Breast epithelium (tissue), 4 donors: Measurements from ENCODE around the gene STEAP1B. TPM values are rescaled to one million over a fixed set of nuclear protein-coding genes. Genes with fewer than 3 reads are reported as not detected.
A peak's percentile ranks its signal among the peaks of the same experiment; 100 is the strongest.

Experiments
- DNase-seq, 2 donors: peaks; one replicate each; pipeline ENCODE4 v3.0.0-alpha.2; 2019; ENCODE audit warnings: low spot score in 2 of 2
- H3K27ac ChIP-seq, 2 donors: fragments of 200-600 bp; sonication (generic) in 1 of 2; one replicate each; pipeline ENCODE4 v1.5.1; 2016 to 2019; ENCODE audit warnings: mild to moderate bottlenecking in 1 of 2
- H3K27me3 ChIP-seq, 2 donors: fragments of 200-600 bp; sonication (generic) in 1 of 2; one replicate each; pipeline versions ENCODE4 v1.5.1 to v1.6.0; 2017 to 2019; ENCODE audit warnings: control low read depth in 1 of 2, mild to moderate bottlenecking in 1 of 2
- H3K36me3 ChIP-seq: fragments of 200-600 bp; one replicate; pipeline ENCODE4 v1.5.1; 2019
- H3K4me1 ChIP-seq, 2 donors: fragments of 200-600 bp; sonication (generic); one replicate each; pipeline ENCODE4 v1.5.1; 2016 to 2019; ENCODE audit warnings: control low read depth in 1 of 2
- H3K4me3 ChIP-seq, 3 donors: fragments of 200-600 bp; sonication (generic); 1 replicate in 2 of 3; 2 replicates in 1 of 3; pipeline ENCODE4 v1.5.1; 2016 to 2019; ENCODE audit warnings: mild to moderate bottlenecking in 3 of 3, moderate library complexity in 2 of 3
- H3K9me3 ChIP-seq, 2 donors: fragments of 200-600 bp; sonication (generic) in 1 of 2; one replicate each; pipeline ENCODE4 v1.5.1; 2016 to 2019; ENCODE audit warnings: control low read depth in 1 of 2
- POLR2A ChIP-seq: fragments of 450-650 bp; IDR thresholded peaks from one replicate; pipeline ENCODE4 v1.6.1; 2016; ENCODE audit warnings: antibody characterized with exemption, mild to moderate bottlenecking, moderate library complexity
- POLR2AphosphoS5 ChIP-seq, 3 donors: sonication (generic); formaldehyde crosslinking; IDR thresholded peaks; one replicate each; pipeline ENCODE4 v1.6.1; 2017; ENCODE audit warnings: antibody characterized with exemption in 3 of 3
- intact Hi-C: fragments of 100-400 bp; cut with DNase I; formaldehyde crosslinking; loops from one replicate; pipeline ENCODE4 v1.15.1; 2023; ENCODE audit warnings: low total_unique reads
- total RNA-seq, 3 donors: library from RNA; depleted of rRNA; stranded (reverse); fragments of >200 nt; gene quantifications; one replicate each; pipeline ENCODE4 v1.1.0, GENCODE V29; 2016
- TF ChIP-seq, protein P1 (sequence below), 3 donors: fragments of 450-650 bp; IDR thresholded peaks; one replicate each; pipeline ENCODE4 v1.5.1; 2016 to 2017; ENCODE audit warnings: antibody characterized with exemption in 3 of 3, mild to moderate bottlenecking in 3 of 3, moderate library complexity in 3 of 3

STEAP1B gene
- total RNA-seq, 3 donors from 2014 or later: 0.32 to 1.0 (median 0.66) TPM

DNA sequence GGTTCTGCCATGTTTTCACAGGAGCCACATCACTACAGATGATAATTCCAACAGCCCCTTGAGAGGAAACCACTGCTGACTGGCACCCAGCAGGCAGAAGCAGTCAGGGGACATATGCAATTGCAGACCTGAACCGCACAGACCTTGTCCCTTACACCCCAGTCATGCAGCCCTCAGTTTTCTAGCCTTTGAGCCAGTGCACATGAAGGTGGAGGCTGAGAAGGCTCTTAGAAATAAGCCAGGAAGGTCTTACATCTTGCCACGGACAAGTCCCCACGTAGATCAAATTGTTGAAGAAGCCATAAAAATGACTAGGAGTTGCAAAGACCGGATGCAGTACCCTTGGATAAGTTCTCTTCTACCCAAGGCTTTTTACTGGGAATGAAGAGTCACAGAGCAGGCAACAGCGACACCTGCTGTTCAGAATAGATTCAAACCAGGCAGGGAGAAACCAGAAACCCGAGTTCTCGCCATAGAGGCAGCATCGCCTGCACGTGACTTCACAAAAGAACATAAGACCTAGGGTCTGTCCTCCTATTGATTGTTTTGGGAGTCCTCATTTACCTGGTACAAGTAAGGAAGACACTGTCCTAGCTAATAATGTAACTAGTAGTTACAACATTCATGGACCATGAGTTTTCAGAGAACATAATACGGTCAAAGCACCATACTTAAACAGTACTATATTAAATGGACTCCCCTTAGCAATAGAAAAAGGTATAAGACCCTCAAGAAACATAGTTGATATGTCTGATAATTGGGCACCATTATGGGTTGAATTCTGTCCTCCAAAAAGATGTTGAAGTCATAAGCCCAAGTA lies 11.1 kb downstream of the STEAP1B start:
- Histone ChIP-seq H3K9me3 (no peaks in the 10 kb centered on the region), H3K27ac (no peak overlapping the region), H3K4me3 (no peak overlapping the region), H3K36me3 (no peaks in the 10 kb centered on the region), H3K27me3 (no peaks in the 10 kb centered on the region), H3K4me1 (no peaks in the 10 kb centered on the region)
- peak; percentile 40 to 60 for DNase-seq
- intact Hi-C loops: no loop called here
- no peak for TF ChIP-seq POLR2AphosphoS5 (IDR thresholded peaks at IDR 0.05)
- TF ChIP-seq, protein P1, sequence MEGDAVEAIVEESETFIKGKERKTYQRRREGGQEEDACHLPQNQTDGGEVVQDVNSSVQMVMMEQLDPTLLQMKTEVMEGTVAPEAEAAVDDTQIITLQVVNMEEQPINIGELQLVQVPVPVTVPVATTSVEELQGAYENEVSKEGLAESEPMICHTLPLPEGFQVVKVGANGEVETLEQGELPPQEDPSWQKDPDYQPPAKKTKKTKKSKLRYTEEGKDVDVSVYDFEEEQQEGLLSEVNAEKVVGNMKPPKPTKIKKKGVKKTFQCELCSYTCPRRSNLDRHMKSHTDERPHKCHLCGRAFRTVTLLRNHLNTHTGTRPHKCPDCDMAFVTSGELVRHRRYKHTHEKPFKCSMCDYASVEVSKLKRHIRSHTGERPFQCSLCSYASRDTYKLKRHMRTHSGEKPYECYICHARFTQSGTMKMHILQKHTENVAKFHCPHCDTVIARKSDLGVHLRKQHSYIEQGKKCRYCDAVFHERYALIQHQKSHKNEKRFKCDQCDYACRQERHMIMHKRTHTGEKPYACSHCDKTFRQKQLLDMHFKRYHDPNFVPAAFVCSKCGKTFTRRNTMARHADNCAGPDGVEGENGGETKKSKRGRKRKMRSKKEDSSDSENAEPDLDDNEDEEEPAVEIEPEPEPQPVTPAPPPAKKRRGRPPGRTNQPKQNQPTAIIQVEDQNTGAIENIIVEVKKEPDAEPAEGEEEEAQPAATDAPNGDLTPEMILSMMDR (IDR thresholded peaks at IDR 0.05): peak; percentile 66 to 94 (median 86)

DNA sequence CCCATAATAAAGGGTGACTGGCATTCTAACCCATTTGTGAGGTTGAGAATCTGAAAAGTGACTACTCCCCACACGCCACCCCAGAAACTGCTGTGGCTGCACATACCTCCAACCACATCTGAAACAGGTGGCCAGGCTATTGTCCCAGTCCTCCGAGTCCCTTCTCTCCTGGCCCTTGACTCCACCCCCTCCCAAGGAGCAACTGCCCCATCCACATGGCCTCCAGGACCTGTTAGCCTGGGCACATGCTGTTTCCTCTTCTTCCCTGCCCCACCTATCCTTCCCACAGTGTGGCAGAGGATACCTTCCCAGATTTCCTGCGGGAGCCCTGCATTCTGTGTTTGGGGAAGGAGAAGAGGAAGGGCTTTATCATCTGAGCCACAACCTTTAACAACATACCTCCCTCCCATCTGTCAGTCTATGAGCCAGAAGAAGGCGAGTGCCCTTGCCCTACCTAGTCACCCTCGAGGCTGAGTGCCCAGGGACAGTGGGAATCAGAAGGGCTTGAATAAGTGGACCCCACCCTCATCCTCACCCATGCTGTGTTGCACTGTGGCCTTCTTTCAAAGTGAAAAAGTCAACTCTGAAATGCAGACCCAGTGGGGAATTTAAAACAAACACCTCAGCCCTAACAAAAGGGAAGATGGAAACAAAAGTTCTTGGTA lies 11.9 kb downstream of the STEAP1B start:
- Histone ChIP-seq H3K27ac (no peak overlapping the region), H3K9me3 (no peaks in the 10 kb centered on the region), H3K36me3 (no peaks in the 10 kb centered on the region), H3K4me3 (no peak overlapping the region), H3K4me1 (no peaks in the 10 kb centered on the region), H3K27me3 (no peaks in the 10 kb centered on the region)
- intact Hi-C loops: loop anchor here (2.0 kb wide), 1 partner anchor 381 kb away; no protein-coding TSS in a partner anchor
- TF ChIP-seq POLR2A (no peak), POLR2AphosphoS5 (IDR thresholded peaks at IDR 0.05) (no peak)
- TF ChIP-seq, protein P1 (IDR thresholded peaks at IDR 0.05): no peak
- DNase-seq: no peak

DNA sequence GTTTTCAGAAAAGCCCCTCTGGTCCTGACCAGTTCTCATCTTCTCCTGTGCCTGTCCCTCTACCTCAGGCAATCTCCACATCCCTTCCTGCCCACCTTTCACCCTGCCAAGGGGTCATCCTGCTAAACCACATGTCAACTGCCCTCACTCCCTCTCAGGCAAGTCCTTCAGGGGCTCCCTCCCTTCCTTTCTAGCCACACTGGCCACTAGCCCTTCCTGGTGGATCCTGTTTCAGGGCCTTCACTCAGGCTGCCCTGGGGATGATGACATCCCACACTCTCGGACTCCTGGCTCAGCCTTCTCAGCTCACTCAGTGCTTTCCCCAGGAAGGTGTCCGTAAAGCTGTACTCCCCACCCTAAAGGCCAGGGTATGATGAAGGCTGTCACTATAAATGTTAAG lies 13.4 kb downstream of the STEAP1B start:
- H3K4me1 ChIP-seq: no peaks in the 10 kb centered on the region
- no peaks in the 10 kb centered on the region for H3K9me3 ChIP-seq
- TF ChIP-seq, protein P1 (IDR thresholded peaks at IDR 0.05): no peak
- no peak for TF ChIP-seq POLR2A
- no peak for TF ChIP-seq POLR2AphosphoS5 (IDR thresholded peaks at IDR 0.05)
- no peaks in the 10 kb centered on the region for H3K27me3 ChIP-seq
- intact Hi-C loops: loop anchor here (2.0 kb wide), 1 partner anchor 380 kb away; no protein-coding TSS in a partner anchor
- H3K4me3 ChIP-seq: no peak overlapping the region
- DNase-seq: no peak
- H3K27ac ChIP-seq: no peak overlapping the region
- H3K36me3 ChIP-seq: no peaks in the 10 kb centered on the region

DNA sequence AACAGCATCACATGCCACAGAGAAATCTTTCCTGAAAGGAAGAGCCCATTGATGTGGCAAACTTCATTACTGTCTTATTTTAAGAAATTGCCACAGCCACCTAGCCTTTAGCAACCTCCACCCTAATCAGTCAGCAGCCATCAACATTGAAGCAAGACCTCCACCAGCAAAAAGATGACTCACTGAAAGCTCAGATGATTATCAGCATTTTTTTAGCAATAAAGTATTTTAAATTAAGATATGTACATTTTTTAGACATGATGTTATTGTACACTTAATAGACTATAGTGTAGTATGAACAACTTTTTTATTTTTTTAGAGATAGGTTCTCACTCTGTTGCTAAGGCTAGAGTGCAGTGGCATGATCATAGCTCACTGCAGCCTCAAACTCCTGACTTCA lies 14.8 kb downstream of the STEAP1B start:
- Histone ChIP-seq H3K4me3 (no peak overlapping the region), H3K4me1 (no peaks in the 10 kb centered on the region), H3K36me3 (no peaks in the 10 kb centered on the region), H3K27ac (no peak overlapping the region), H3K9me3 (no peaks in the 10 kb centered on the region), H3K27me3 (no peaks in the 10 kb centered on the region)
- intact Hi-C loops: no loop called here
- DNase-seq: no peak
- TF ChIP-seq POLR2AphosphoS5 (IDR thresholded peaks at IDR 0.05): no peak
- TF ChIP-seq POLR2A: no peak

DNA sequence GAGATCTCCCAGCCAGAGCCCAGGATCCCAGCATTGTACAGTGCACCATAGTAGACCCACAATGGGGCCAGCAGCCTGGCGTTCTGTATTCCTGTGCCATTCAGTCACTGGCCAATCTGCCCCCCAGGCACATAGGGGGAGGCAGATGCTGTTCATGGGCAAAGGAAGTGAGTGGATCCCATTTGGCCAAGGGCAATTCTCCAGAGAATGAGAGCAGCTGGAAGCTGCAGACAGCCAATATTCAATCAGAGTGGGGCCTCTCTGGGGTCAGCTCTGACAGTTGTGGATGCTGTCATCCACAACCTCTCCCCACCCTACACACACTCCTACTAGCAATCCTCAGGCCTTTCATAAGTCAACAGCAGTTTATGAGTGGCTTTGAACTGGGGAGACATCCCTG lies 17.5 kb downstream of the STEAP1B start:
- intact Hi-C loops: no loop called here

More for the DNA sequence above, 17.5 kb downstream of the STEAP1B start:
- Histone ChIP-seq H3K9me3 (no peaks in the 10 kb centered on the region), H3K4me3 (no peak overlapping the region), H3K27ac (no peak overlapping the region), H3K27me3 (no peaks in the 10 kb centered on the region), H3K36me3 (no peaks in the 10 kb centered on the region), H3K4me1 (no peaks in the 10 kb centered on the region)
- no peak for TF ChIP-seq POLR2A
- TF ChIP-seq, protein P1 (IDR thresholded peaks at IDR 0.05): no peak
- no peak for DNase-seq
